Activated T-helper 9 cell treated with anti-CD3 and anti-CD28 coated beads, Interleukin-2, amount 50 U/mL, for 16 hours (primary cell): ENCODE data around the gene PGA4.
"Not testable (repeated sequence)": the region's sequence is repeated elsewhere in the genome, so short reads cannot be mapped to it uniquely, and the experiment has no call there.

ENCODE experiments used
- DNase-seq: peaks from one replicate; pipeline ENCODE4 v3.0.0-alpha.2; 2020; ENCODE audit warnings: low read depth

Gene PGA4

GRCh38 chr11:61250796-61251765, 28.9 kb downstream of the PGA4 start:
- not testable (repeated sequence) for DNase-seq

DNA sequence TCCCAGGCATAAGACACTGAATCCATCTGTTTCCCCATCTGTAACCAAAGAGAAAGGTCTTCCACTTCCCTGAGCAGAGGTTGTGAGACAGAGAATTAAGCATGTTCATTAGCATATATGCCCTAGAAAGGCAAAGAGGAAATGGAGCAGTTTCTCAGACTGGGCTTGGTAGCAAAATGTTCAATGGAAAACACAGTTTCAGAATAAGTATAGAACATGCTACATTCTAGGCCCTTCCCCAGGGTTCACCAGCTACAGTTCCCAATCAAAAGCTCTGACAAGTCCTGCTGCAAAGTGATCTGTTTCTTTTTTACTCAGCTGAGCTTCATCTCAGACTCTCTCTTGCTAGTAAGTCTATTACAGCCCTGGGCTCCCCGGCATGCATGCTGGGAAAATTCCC, 30.2 kb downstream of the PGA4 start:
- not testable (repeated sequence) for DNase-seq

DNA sequence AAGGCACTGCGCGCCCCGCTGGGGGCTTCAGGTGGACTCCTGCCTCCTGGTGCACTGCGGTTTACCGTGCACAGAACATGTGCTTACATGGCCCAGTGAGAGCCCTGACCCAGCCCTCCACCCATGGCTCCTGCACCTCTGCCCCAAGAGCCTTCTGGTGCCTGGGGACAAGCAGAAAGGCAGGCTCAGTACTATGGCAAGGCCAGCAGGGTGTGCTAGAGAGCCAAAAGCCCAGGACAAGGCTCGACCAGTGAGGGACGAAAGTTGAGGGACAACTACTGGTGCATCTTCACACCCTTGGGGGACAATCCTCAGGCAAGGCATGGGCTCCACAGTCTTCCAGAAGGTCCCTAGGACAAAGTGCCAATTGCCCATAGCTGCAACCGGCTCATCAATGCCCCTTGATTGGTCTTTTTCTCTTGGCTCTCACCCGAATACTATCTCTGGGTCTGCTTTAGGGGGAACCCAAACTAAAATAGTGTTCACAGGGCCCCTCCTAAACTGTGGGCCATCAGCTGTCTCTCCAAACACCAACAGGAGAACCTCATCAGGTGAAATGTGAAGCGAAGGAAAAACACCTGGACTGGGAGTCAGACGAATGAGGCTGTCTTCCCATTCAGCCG, 32.4 kb downstream of the PGA4 start:
- peak; percentile 31 for DNase-seq

- DNase-seq: no peak
These were observed 34.7 kb downstream of the PGA4 start for GRCh38 chr11:61256710-61257482.

GRCh38 chr11:61258546-61258945, 36.4 kb downstream of the PGA4 start:
- DNase-seq: no peak

- no peak for DNase-seq
These were observed 37.2 kb downstream of the PGA4 start for GRCh38 chr11:61259363-61259762.

DNA sequence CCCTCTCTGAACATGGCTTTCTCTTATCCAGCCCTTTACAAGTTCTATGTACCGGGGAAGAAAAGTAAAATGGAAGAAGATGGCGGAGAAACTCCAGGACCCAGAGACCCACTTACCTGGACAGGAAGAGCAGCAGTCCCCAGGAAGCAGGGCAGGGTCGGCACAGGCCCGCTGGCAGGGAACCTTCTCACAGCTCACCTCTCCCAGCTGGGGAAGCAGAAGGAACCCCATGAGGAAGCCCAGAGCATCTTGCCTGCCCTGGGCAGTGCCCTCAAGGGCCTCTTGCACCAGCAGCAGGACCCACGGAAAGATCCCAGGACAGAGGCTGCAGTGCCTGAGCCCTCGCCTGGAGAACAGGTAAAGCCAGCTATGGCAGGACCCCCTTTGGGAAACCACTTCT, 42.2 kb downstream of the PGA4 start:
- DNase-seq: no peak

GRCh38 chr11:61264795-61265194, 42.6 kb downstream of the PGA4 start:
- no peak for DNase-seq

- no peak for DNase-seq
These were observed 43.2 kb downstream of the PGA4 start for GRCh38 chr11:61265357-61265756.

DNA sequence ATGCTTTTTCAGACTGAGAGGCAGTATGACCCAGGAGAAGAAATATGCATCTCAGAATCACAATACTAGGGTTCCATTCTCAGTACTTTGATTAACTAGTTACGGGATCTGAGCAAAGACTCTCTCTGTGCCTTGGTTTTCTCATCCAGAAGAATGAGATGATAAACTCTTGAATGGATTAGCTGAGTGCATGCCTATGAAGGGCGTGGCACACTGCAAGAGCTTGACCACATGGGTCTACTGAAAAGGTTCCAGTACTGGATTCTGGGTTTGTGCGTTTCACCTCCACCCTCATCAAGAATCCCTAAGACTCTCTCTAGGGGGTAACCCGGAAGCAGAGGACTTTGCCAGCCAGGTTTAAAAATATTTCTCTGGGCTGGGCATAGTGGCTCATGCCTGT, 44.5 kb downstream of the PGA4 start:
- no peak for DNase-seq

GRCh38 chr11:61267437-61267841, 45.3 kb downstream of the PGA4 start:
- DNase-seq: no peak

- no peak for DNase-seq
These were observed 46.6 kb downstream of the PGA4 start for GRCh38 chr11:61268588-61269250.

GRCh38 chr11:61270354-61271076, 48.4 kb downstream of the PGA4 start:
- DNase-seq: no peak

DNA sequence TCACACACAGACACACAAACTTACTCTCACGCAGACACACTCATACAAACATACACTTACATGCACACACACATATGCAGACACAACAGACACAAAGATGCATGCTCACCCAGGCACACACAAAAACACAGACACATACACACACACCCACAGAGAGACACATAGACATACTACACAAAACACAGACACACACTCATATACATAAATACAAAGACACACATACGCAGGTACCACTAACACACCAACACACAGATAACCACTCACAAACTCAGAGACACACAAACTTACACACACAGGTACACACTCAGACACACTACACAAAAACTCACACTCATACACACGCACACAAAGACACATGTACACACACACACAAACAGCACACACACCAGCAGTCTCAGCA, 50.6 kb downstream of the PGA4 start:
- no peak for DNase-seq

GRCh38 chr11:61273178-61274078, 51.3 kb downstream of the PGA4 start:
- DNase-seq: no peak

GRCh38 chr11:61274084-61274483, 51.9 kb downstream of the PGA4 start:
- DNase-seq: no peak

- DNase-seq: no peak
These were observed 53.0 kb downstream of the PGA4 start for GRCh38 chr11:61275191-61275590.

GRCh38 chr11:61277186-61278000, 55.2 kb downstream of the PGA4 start:
- no peak for DNase-seq

DNA sequence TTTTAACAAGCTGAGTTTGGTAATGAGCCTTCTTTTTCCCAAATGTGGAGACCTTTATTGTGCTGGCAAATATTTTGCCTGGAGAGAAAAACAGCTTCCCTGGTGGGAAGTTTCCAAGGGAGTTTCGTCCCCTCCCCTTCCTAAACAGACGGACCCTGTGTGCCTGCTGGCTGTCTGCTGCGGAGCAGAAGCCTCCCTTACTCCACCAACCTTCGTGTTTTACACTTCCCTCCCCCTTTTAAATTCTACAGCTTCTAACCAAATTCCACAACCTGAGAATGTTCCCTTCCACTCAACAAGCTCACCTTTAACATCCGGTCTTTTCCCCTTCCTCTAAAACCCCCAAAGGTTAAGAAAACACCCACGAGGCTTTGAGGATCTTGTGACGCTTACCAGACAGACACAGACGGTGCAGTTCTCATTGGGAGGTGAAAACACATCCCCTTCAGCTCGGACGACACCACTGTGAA, 55.9 kb downstream of the PGA4 start:
- no peak for DNase-seq
